H9 (cell line): ENCODE results near the gene HMCN1. TPM values are rescaled to one million over a fixed set of nuclear protein-coding genes. Genes with fewer than 3 reads are reported as not detected.

ENCODE experiments used
- DNase-seq: peaks from one replicate; pipeline ENCODE4 v3.0.0-alpha.2; 2017
- H2AFZ ChIP-seq: one replicate; pipeline ENCODE4 v1.6.1; 2013; ENCODE audit warnings: mild to moderate bottlenecking, low read length, control low read depth, moderate library complexity
- H2AK5ac ChIP-seq: 2 replicates; pipeline ENCODE4 v1.6.1; 2013; ENCODE audit warnings: low read length, control low read depth, mixed read lengths; ENCODE audit not compliant: insufficient read length
- H2BK120ac ChIP-seq: one replicate; pipeline ENCODE4 v1.6.1; 2013; ENCODE audit warnings: low read depth, mild to moderate bottlenecking, low read length, control low read depth, inconsistent platforms; ENCODE audit not compliant: poor library complexity, severe bottlenecking
- H2BK12ac ChIP-seq: 2 replicates; pipeline ENCODE4 v1.6.1; 2013; ENCODE audit warnings: low read length, control low read depth, mixed read lengths, low read depth; ENCODE audit not compliant: insufficient read length
- H2BK15ac ChIP-seq: 2 replicates; pipeline ENCODE4 v1.6.1; 2013; ENCODE audit warnings: low read depth, low read length, control low read depth
- H2BK20ac ChIP-seq: one replicate; pipeline ENCODE4 v1.6.1; 2013; ENCODE audit warnings: low read depth, mild to moderate bottlenecking, low read length, control low read depth, inconsistent platforms; ENCODE audit not compliant: poor library complexity, severe bottlenecking
- H2BK5ac ChIP-seq: 2 replicates; pipeline ENCODE4 v1.6.1; 2013; ENCODE audit warnings: low read length, control low read depth, mixed read lengths; ENCODE audit not compliant: insufficient read length
- H3K14ac ChIP-seq: 2 replicates; pipeline ENCODE4 v1.6.1; 2013; ENCODE audit warnings: low read length, control low read depth; ENCODE audit not compliant: insufficient read depth
- H3K18ac ChIP-seq: 2 replicates; pipeline ENCODE4 v1.6.1; 2013; ENCODE audit warnings: low read depth, mild to moderate bottlenecking, mixed read lengths, low read length, control low read depth; ENCODE audit not compliant: insufficient read length
- H3K23ac ChIP-seq: 2 replicates; pipeline ENCODE4 v1.6.1; 2013; ENCODE audit warnings: low read length, control low read depth, mixed read lengths, low read depth; ENCODE audit not compliant: insufficient read length
- H3K23me2 ChIP-seq: 2 replicates; pipeline ENCODE4 v1.6.1; 2013; ENCODE audit warnings: low read depth, mild to moderate bottlenecking, mixed read lengths, low read length, control low read depth; ENCODE audit not compliant: insufficient read length, poor library complexity, severe bottlenecking
- H3K27ac ChIP-seq: 2 replicates; pipeline ENCODE4 v1.5.1; 2013; ENCODE audit warnings: low read length, control low read depth, mixed read lengths, low read depth; ENCODE audit not compliant: insufficient read length
- H3K27me3 ChIP-seq: 2 replicates; pipeline ENCODE4 v1.6.1; 2013; ENCODE audit warnings: low read length, control low read depth, inconsistent platforms; ENCODE audit not compliant: insufficient read depth
- H3K4ac ChIP-seq: 2 replicates; pipeline ENCODE4 v1.6.1; 2013; ENCODE audit warnings: low read depth, mild to moderate bottlenecking, control low read depth, inconsistent platforms, low read length, moderate library complexity
- H3K4me1 ChIP-seq: 2 replicates; pipeline ENCODE4 v1.6.1; 2013; ENCODE audit warnings: low read length, control low read depth, inconsistent platforms; ENCODE audit not compliant: insufficient read depth
- H3K4me2 ChIP-seq: 2 replicates; pipeline ENCODE4 v1.6.1; 2013; ENCODE audit warnings: low read length, control low read depth, mixed read lengths; ENCODE audit not compliant: insufficient read length, insufficient read depth
- H3K56ac ChIP-seq: 2 replicates; pipeline ENCODE4 v1.6.1; 2013; ENCODE audit warnings: low read depth, mild to moderate bottlenecking, mixed read lengths, low read length, control low read depth; ENCODE audit not compliant: insufficient read length
- H3K79me1 ChIP-seq: 2 replicates; pipeline ENCODE4 v1.6.1; 2013; ENCODE audit warnings: low read depth, mild to moderate bottlenecking, moderate library complexity, low read length, control low read depth, inconsistent platforms; ENCODE audit not compliant: insufficient read depth, poor library complexity, severe bottlenecking
- H3K79me2 ChIP-seq: 2 replicates; pipeline ENCODE4 v1.6.1; 2013; ENCODE audit warnings: low read length, control low read depth, inconsistent platforms; ENCODE audit not compliant: insufficient read depth
- H3K9ac ChIP-seq: 2 replicates; pipeline ENCODE4 v1.6.1; 2013; ENCODE audit warnings: low read length, control low read depth, mixed read lengths; ENCODE audit not compliant: insufficient read length; ENCODE audit errors: extremely low read depth
- H3K9me3 ChIP-seq: one replicate; pipeline ENCODE4 v1.6.1; 2013; ENCODE audit warnings: low read depth, low read length, inconsistent platforms; ENCODE audit not compliant: control insufficient read depth
- H3T11ph ChIP-seq: one replicate; pipeline ENCODE4 v1.6.1; 2013; ENCODE audit warnings: mild to moderate bottlenecking, low read length, control low read depth, inconsistent platforms
- H4K20me1 ChIP-seq: one replicate; pipeline ENCODE4 v1.6.1; 2013; ENCODE audit not compliant: control insufficient read depth, insufficient read length, insufficient read depth
- H4K5ac ChIP-seq: 2 replicates; pipeline ENCODE4 v1.6.1; 2013; ENCODE audit warnings: low read depth, mild to moderate bottlenecking, mixed read lengths, low read length, control low read depth; ENCODE audit not compliant: insufficient read length
- H4K8ac ChIP-seq: replicated peaks from 2 replicates; pipeline ENCODE4 v1.6.1; 2013; ENCODE audit warnings: low read length, control low read depth, mixed read lengths, low read depth; ENCODE audit not compliant: insufficient read length
- H4K91ac ChIP-seq: 2 replicates; pipeline ENCODE4 v1.6.1; 2013; ENCODE audit warnings: low read depth, mild to moderate bottlenecking, moderate library complexity, mixed read lengths, low read length, control low read depth; ENCODE audit not compliant: insufficient read length
- H3K27ac Mint-ChIP-seq, 3 experiments: 2 replicates in 2 of 3; 3 replicates in 1 of 3; pipeline ENCODE4 v1.8.0; 2020 to 2021; ENCODE audit warnings: mixed read lengths in 3 of 3, mild to moderate bottlenecking in 1 of 3, moderate library complexity in 1 of 3
- H3K27me3 Mint-ChIP-seq: 2 replicates; pipeline ENCODE4 v1.8.0; 2021; ENCODE audit warnings: low read depth, mild to moderate bottlenecking, moderate library complexity, mixed read lengths
- H3K36me3 Mint-ChIP-seq, 3 experiments: 2 replicates in 2 of 3; 3 replicates in 1 of 3; pipeline ENCODE4 v1.8.0; 2020 to 2021; ENCODE audit warnings: low read depth in 3 of 3, mixed read lengths in 3 of 3; ENCODE audit not compliant: insufficient read depth in 1 of 3
- H3K4me1 Mint-ChIP-seq, 2 experiments: 2 replicates each; pipeline ENCODE4 v1.8.0; 2020; ENCODE audit warnings: mixed read lengths in 2 of 2
- H3K4me3 Mint-ChIP-seq, 2 experiments: 2 replicates in 1 of 2; 3 replicates in 1 of 2; pipeline ENCODE4 v1.8.0; 2020 to 2021; ENCODE audit warnings: mild to moderate bottlenecking in 2 of 2, mixed read lengths in 2 of 2, moderate library complexity in 1 of 2
- H3K9me3 Mint-ChIP-seq, 2 experiments: 2 replicates in 1 of 2; 3 replicates in 1 of 2; pipeline ENCODE4 v1.8.0; 2020; ENCODE audit warnings: mild to moderate bottlenecking in 2 of 2, mixed read lengths in 2 of 2, moderate library complexity in 1 of 2
- whole genome bisulfite sequencing: extraction: QIAGEN DNeasy Blood & Tissue Kit; methylation state at CpG from one replicate; pipeline ENCODE4 v1.1.7; 2013; ENCODE audit warnings: missing lambda C conversion rate, low lambda C conversion rate, mixed read lengths; ENCODE audit not compliant: insufficient read length; ENCODE audit errors: extremely low coverage; 5-methylcytosine and 5-hydroxymethylcytosine counted together
- total RNA-seq: library from RNA; stranded (reverse); gene quantifications from 2 replicates; pipeline ENCODE4 v1.2.1, GENCODE V29; 2021
- TF ChIP-seq, protein P1 (sequence below): fragments of 200-600 bp; sonication (generic); conservative IDR thresholded peaks from 3 replicates; pipeline ENCODE4 v1.8.0; 2021; ENCODE audit warnings: antibody characterized with exemption, mild to moderate bottlenecking

Gene HMCN1
- total RNA-seq, 1 experiment from 2014 or later: 3.3 TPM

DNA sequence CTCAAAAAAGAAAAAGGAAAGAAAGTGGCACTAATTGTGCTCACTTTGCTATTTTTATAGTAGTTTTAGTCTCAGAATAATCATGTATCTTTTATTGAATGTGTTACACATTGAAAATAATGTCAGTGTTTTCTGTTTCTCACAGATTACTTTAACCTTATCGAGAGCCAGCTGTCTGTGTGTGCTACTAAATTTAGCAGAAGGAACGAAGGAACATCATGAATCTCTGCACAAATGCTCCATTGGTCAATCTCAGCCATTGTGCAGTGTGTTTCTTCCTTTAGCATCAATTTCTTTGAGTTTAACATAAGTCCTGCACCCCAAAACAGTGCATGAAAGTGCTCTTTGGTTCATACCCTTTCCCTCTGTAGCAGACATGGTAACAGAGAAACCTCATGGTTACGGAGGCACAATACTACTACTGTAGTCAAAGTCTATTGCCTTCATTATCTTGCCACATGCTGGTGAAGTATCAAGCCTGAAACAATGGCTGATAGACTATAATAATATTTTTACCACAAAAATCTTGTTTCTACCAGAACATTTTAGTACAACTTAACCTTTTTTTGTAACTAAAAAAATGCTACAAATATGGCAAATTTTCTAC is 310.0 kb downstream of the HMCN1 start:
- TF ChIP-seq, protein P1, sequence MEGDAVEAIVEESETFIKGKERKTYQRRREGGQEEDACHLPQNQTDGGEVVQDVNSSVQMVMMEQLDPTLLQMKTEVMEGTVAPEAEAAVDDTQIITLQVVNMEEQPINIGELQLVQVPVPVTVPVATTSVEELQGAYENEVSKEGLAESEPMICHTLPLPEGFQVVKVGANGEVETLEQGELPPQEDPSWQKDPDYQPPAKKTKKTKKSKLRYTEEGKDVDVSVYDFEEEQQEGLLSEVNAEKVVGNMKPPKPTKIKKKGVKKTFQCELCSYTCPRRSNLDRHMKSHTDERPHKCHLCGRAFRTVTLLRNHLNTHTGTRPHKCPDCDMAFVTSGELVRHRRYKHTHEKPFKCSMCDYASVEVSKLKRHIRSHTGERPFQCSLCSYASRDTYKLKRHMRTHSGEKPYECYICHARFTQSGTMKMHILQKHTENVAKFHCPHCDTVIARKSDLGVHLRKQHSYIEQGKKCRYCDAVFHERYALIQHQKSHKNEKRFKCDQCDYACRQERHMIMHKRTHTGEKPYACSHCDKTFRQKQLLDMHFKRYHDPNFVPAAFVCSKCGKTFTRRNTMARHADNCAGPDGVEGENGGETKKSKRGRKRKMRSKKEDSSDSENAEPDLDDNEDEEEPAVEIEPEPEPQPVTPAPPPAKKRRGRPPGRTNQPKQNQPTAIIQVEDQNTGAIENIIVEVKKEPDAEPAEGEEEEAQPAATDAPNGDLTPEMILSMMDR: no peak

More for the DNA sequence above, 310.0 kb downstream of the HMCN1 start:
- no peak overlapping the region for H4K91ac ChIP-seq
- H3K79me2 ChIP-seq: no peaks in the 10 kb centered on the region
- H3K9me3 ChIP-seq: no peaks in the 10 kb centered on the region
- no peak overlapping the region for H4K8ac ChIP-seq
- H2BK5ac ChIP-seq: no peak overlapping the region
- H3K27me3 ChIP-seq: no peaks in the 10 kb centered on the region
- no peak overlapping the region for H4K5ac ChIP-seq
- no peak overlapping the region for H3K23ac ChIP-seq
- H3K27ac Mint-ChIP-seq: no peak overlapping the region; a peak in 1 of 7 replicates
- no peak overlapping the region for H3K9ac ChIP-seq
- H2BK20ac ChIP-seq: no peak overlapping the region
- no peak overlapping the region for H2AK5ac ChIP-seq
- no peak overlapping the region for H3K14ac ChIP-seq
- no peak overlapping the region for H3K27ac ChIP-seq
- H3K4me1 ChIP-seq: no peaks in the 10 kb centered on the region
- no peak overlapping the region for H3K18ac ChIP-seq
- H2BK15ac ChIP-seq: no peak overlapping the region
- no peaks in the 10 kb centered on the region for H3K9me3 Mint-ChIP-seq
- H2BK12ac ChIP-seq: no peak overlapping the region
- no peaks in the 10 kb centered on the region for H3K23me2 ChIP-seq
- WGBS: no CpG with 5 or more reads among the region's 3 CpGs
- H3K4ac ChIP-seq: no peak overlapping the region
- H3K56ac ChIP-seq: no peak overlapping the region
- no peaks in the 10 kb centered on the region for H3K79me1 ChIP-seq
- no peak for DNase-seq
- H3K4me1 Mint-ChIP-seq: no peaks in the 10 kb centered on the region
- no peak overlapping the region for H2BK120ac ChIP-seq
- no peak overlapping the region for H3K4me2 ChIP-seq
- H4K20me1 ChIP-seq: no peaks in the 10 kb centered on the region
- no peak overlapping the region for H3K4me3 Mint-ChIP-seq
- peaks cover 0 to 2% (median 0%) of the 10 kb centered on the region in 3 experiments; a peak in 1 of 7 replicates for H3K36me3 Mint-ChIP-seq
- no peak overlapping the region for H2AFZ ChIP-seq
- H3K27me3 Mint-ChIP-seq: no peaks in the 10 kb centered on the region
- H3T11ph ChIP-seq: no peak overlapping the region
